Esophagus squamous epithelium (tissue), 5 donors: ENCODE measurements around the gene SEMA7A. TPM values are rescaled to one million over a fixed set of nuclear protein-coding genes. Genes with fewer than 3 reads are reported as not detected.

Source experiments
- DNase-seq: peaks from one replicate; lab custom pipeline; 2025; lab: John Stamatoyannopoulos, UW
- H3K27ac ChIP-seq, 4 donors: fragments of 200-600 bp; sonication (generic); one replicate each; pipeline ENCODE4 v1.5.1; 2016 to 2019; ENCODE audit warnings: mild to moderate bottlenecking in 1 of 4
- H3K27me3 ChIP-seq, 4 donors: fragments of 200-600 bp; sonication (generic); 1 replicate in 3 of 4; 2 replicates in 1 of 4; pipeline versions ENCODE4 v1.5.1 to v1.6.0; 2017 to 2021; ENCODE audit warnings: antibody characterized with exemption in 1 of 4
- H3K36me3 ChIP-seq, 3 donors: fragments of 200-600 bp; sonication (generic); one replicate each; pipeline ENCODE4 v1.5.1; 2016 to 2019
- H3K4me1 ChIP-seq, 3 donors: fragments of 200-600 bp; sonication (generic); one replicate each; pipeline ENCODE4 v1.5.1; 2017 to 2019
- H3K4me3 ChIP-seq, 4 donors: fragments of 200-600 bp; sonication (generic); 1 replicate in 3 of 4; 2 replicates in 1 of 4; pipeline ENCODE4 v1.5.1; 2016 to 2019; ENCODE audit warnings: mild to moderate bottlenecking in 2 of 4, moderate library complexity in 1 of 4
- H3K9me3 ChIP-seq, 3 donors: fragments of 200-600 bp; sonication (generic); one replicate each; pipeline ENCODE4 v1.5.1; 2016 to 2019
- CTCF ChIP-seq, 6 experiments: fragments of 450-650 bp in 4 of 6; fragments of 200-600 bp in 2 of 6; sonication (generic) in 2 of 6; IDR thresholded peaks; one replicate each; pipeline ENCODE4 v1.5.1; 2016 to 2019; ENCODE audit warnings: antibody characterized with exemption in 6 of 6, mild to moderate bottlenecking in 4 of 6, moderate library complexity in 4 of 6
- POLR2A ChIP-seq, 4 donors: fragments of 450-650 bp; IDR thresholded peaks; one replicate each; pipeline ENCODE4 v1.6.1; 2017; ENCODE audit warnings: antibody characterized with exemption in 4 of 4, mild to moderate bottlenecking in 4 of 4, moderate library complexity in 3 of 4
- WGBS, 2 donors: methylation state at CpG; one replicate each; pipeline ENCODE4 v1.1.5; 2018; 5-methylcytosine and 5-hydroxymethylcytosine counted together
- intact Hi-C: fragments of 100-400 bp; cut with DNase I; formaldehyde crosslinking; loops from one replicate; pipeline ENCODE4 v1.15.0; 2022
- total RNA-seq, 4 donors: library from RNA; depleted of rRNA; stranded (reverse); fragments of >200 nt; gene quantifications; one replicate each; pipeline ENCODE4 v1.1.0, GENCODE V29; 2016
- donor health status: DM: yes; HTN: yes; CAD: no.

SEMA7A gene
- total RNA-seq, 4 donors from 2014 or later: 1.2 to 7.5 (median 2.9) TPM

- intact Hi-C loops: no loop called here
- Histone ChIP-seq H3K9me3 (no peaks in the 10 kb centered on the region), H3K4me1 (peaks cover 6 to 51% (median 10%) of the 10 kb centered on the region in 3 donors), H3K27me3 (peaks cover 0 to 58% (median 8%) of the 10 kb centered on the region in 4 donors), H3K27ac (peak overlapping the region in 1 of 4 donors; percentile 6), H3K4me3 (peak overlapping the region; percentile 47 to 90 (median 58)), H3K36me3 (no peaks in the 10 kb centered on the region)
- no peak for DNase-seq
- 20 to 47% methylated on average over 1 to 8 of the region's 21 CpGs for WGBS, 2 donors
- no peak for TF ChIP-seq CTCF (IDR thresholded peaks at IDR 0.05)
- no peak for TF ChIP-seq POLR2A (IDR thresholded peaks at IDR 0.05)
Observed at GRCh38 chr15:74432271-74432967, 1.3 kb downstream of the SEMA7A start.

DNA sequence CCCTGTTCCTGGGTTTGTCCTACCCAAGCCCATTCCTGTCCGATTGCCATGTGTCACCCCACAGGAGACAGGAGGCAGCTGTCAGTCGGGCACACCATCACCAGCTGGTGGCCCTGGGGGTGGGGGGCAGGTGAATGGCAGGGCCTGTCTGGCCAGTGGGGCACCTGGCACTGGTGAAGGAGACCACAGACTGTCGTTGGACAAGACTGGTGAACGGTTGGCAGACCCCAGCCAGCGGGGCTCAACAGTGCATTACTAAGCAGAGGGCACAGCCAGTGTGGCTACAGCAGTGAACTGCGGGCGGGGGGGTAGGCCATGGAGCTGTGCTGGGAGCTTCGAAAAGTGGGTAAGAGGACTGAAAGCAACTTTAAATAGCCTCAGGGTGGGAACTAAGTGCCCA is 2.1 kb downstream of the SEMA7A start:
- TF ChIP-seq POLR2A (IDR thresholded peaks at IDR 0.05): no peak
- TF ChIP-seq CTCF (IDR thresholded peaks at IDR 0.05): no peak
- H3K27ac ChIP-seq: no peak overlapping the region
- H3K27me3 ChIP-seq: peaks cover 0 to 58% (median 8%) of the 10 kb centered on the region in 4 donors
- no peaks in the 10 kb centered on the region for H3K36me3 ChIP-seq
- peak overlapping the region in 2 of 4 donors; percentile 59 to 90 for H3K4me3 ChIP-seq
- no peak for DNase-seq
- H3K4me1 ChIP-seq: peaks cover 6 to 51% (median 10%) of the 10 kb centered on the region in 3 donors
- intact Hi-C loops: no loop called here
- H3K9me3 ChIP-seq: no peaks in the 10 kb centered on the region
- WGBS, 2 donors: 81 to 95% methylated on average over 3 to 4 of the region's 8 CpGs

DNA sequence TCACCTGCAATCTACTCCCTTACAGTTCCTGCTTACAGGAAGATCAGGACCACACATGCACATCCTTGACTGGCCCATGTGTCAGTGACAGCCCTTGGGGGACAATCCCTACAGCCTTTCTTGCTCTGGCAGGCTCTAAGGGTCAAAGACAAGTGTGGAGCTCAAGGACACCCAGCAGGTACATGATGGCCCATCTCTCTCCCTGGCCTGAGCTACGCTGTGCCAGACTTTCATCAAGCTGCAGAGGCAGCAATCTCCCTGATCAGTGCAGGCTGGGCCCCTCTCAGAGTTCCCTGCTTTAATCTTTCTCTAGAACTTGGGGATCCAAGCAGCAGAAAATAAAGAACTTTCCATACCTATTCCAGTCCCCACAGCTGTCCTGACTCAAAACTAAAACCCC is 2.6 kb downstream of the SEMA7A start:
- no peak for TF ChIP-seq CTCF (IDR thresholded peaks at IDR 0.05)
- no peak for TF ChIP-seq POLR2A (IDR thresholded peaks at IDR 0.05)
- Histone ChIP-seq H3K27me3 (peaks cover 0 to 58% (median 8%) of the 10 kb centered on the region in 4 donors), H3K4me3 (peak overlapping the region in 1 of 4 donors; percentile 59), H3K36me3 (no peaks in the 10 kb centered on the region), H3K9me3 (no peaks in the 10 kb centered on the region), H3K4me1 (peaks cover 6 to 51% (median 10%) of the 10 kb centered on the region in 3 donors), H3K27ac (no peak overlapping the region)
- intact Hi-C loops: no loop called here
- 80 to 91% methylated on average over 1 of the region's 1 CpG for WGBS, 2 donors
- no peak for DNase-seq

GRCh38 chr15:74430510-74430951 is 3.2 kb downstream of the SEMA7A start:
- Histone ChIP-seq H3K4me3 (peak overlapping the region in 1 of 4 donors; percentile 59), H3K9me3 (no peaks in the 10 kb centered on the region), H3K36me3 (no peaks in the 10 kb centered on the region), H3K27me3 (peaks cover 0 to 58% (median 8%) of the 10 kb centered on the region in 4 donors), H3K4me1 (peaks cover 6 to 51% (median 10%) of the 10 kb centered on the region in 3 donors), H3K27ac (no peak overlapping the region)
- 36 to 38% methylated on average over 5 of the region's 6 CpGs for WGBS, 2 donors
- intact Hi-C loops: no loop called here
- DNase-seq: no peak
- no peak for TF ChIP-seq POLR2A (IDR thresholded peaks at IDR 0.05)
- no peak for TF ChIP-seq CTCF (IDR thresholded peaks at IDR 0.05)

DNA sequence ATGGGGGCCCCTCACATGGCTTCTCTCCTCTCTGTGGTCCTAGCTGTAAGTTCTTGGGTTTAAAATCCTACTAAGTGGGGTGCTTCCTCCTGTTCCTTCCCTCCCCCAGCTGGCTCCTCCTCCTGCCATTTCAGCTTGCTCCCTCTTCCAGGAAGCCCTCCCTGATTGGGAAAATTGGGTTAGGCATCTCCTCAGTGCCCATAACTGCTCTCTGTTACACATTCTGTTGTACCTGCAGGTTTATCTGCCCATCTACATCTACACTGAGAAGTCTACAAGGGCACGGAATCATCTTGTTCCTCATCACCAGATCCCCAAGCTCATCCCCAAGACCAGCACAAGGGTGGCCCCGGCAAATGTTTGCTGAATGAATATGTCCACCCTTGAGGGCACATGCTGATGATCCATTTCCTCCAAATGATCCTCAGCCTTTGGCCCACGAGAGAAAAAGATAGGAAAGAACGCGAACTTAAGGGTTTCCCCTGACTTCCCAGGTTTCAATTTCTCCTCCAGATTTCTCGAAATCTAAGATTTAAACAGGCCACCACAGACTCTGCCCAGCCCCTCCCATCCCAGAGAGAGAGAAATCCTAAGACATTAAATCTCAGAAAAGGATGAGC is 3.9 kb downstream of the SEMA7A start:
- DNase-seq: no peak
- Histone ChIP-seq H3K4me1 (peaks cover 6 to 51% (median 10%) of the 10 kb centered on the region in 3 donors), H3K27me3 (peaks cover 0 to 58% (median 8%) of the 10 kb centered on the region in 4 donors), H3K36me3 (no peaks in the 10 kb centered on the region), H3K4me3 (no peak overlapping the region), H3K9me3 (no peaks in the 10 kb centered on the region), H3K27ac (peak overlapping the region in 1 of 4 donors; percentile 9)
- TF ChIP-seq CTCF (IDR thresholded peaks at IDR 0.05) (no peak), POLR2A (IDR thresholded peaks at IDR 0.05) (no peak)
- intact Hi-C loops: no loop called here
- WGBS, 2 donors: 85 to 87% methylated on average over 6 of the region's 6 CpGs
